Right atrium auricular region (tissue), 2 donors: ENCODE data around the gene GMEB2. TPM values are rescaled to one million over a fixed set of nuclear protein-coding genes. Genes with fewer than 3 reads are reported as not detected.

Experiments used
- DNase-seq: peaks from one replicate; pipeline ENCODE4 v3.0.0-alpha.2; 2019; ENCODE audit warnings: low spot score
- H3K27ac ChIP-seq, 2 donors: fragments of 200-600 bp; sonication (generic); 1 replicate in 1 of 2; 2 replicates in 1 of 2; pipeline ENCODE4 v1.5.1; 2016 to 2019
- H3K27me3 ChIP-seq, 2 donors: fragments of 200-600 bp; sonication (generic); one replicate each; pipeline versions ENCODE4 v1.5.1 to v1.6.0; 2017 to 2019
- H3K36me3 ChIP-seq: fragments of 200-600 bp; sonication (generic); one replicate; pipeline ENCODE4 v1.5.1; 2016
- H3K4me1 ChIP-seq, 2 donors: fragments of 200-600 bp; sonication (generic); one replicate each; pipeline versions ENCODE4 v1.5.1 to v1.6.0; 2017 to 2019
- H3K4me3 ChIP-seq, 2 donors: fragments of 200-600 bp; sonication (generic); 1 replicate in 1 of 2; 2 replicates in 1 of 2; pipeline ENCODE4 v1.5.1; 2017 to 2019; ENCODE audit warnings: mild to moderate bottlenecking in 1 of 2, moderate library complexity in 1 of 2
- H3K9me3 ChIP-seq, 2 donors: fragments of 200-600 bp; sonication (generic); one replicate each; pipeline ENCODE4 v1.5.1; 2019
- total RNA-seq, 2 donors: library from RNA; depleted of rRNA; stranded (reverse); fragments of >200 nt; gene quantifications; one replicate each; pipeline ENCODE4 v1.1.0, GENCODE V29; 2016
- TF ChIP-seq, protein P1 (sequence below), 2 donors: fragments of 200-600 bp; sonication (generic); IDR thresholded peaks; one replicate each; pipeline ENCODE4 v1.5.1; 2019; ENCODE audit warnings: antibody characterized with exemption in 2 of 2

GMEB2 gene
- total RNA-seq, 2 donors from 2014 or later = 5.8 to 9.4 TPM

- Histone ChIP-seq H3K4me3 (no peak overlapping the region), H3K27ac (no peak overlapping the region), H3K36me3 (no peaks in the 10 kb centered on the region), H3K4me1 (no peaks in the 10 kb centered on the region), H3K27me3 (no peaks in the 10 kb centered on the region), H3K9me3 (no peaks in the 10 kb centered on the region)
- no peak for DNase-seq
- TF ChIP-seq, protein P1, sequence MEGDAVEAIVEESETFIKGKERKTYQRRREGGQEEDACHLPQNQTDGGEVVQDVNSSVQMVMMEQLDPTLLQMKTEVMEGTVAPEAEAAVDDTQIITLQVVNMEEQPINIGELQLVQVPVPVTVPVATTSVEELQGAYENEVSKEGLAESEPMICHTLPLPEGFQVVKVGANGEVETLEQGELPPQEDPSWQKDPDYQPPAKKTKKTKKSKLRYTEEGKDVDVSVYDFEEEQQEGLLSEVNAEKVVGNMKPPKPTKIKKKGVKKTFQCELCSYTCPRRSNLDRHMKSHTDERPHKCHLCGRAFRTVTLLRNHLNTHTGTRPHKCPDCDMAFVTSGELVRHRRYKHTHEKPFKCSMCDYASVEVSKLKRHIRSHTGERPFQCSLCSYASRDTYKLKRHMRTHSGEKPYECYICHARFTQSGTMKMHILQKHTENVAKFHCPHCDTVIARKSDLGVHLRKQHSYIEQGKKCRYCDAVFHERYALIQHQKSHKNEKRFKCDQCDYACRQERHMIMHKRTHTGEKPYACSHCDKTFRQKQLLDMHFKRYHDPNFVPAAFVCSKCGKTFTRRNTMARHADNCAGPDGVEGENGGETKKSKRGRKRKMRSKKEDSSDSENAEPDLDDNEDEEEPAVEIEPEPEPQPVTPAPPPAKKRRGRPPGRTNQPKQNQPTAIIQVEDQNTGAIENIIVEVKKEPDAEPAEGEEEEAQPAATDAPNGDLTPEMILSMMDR (IDR thresholded peaks at IDR 0.05) = no peak
Observed at GRCh38 chr20:63544241-63544957, 82.5 kb downstream of the GMEB2 start.

DNA sequence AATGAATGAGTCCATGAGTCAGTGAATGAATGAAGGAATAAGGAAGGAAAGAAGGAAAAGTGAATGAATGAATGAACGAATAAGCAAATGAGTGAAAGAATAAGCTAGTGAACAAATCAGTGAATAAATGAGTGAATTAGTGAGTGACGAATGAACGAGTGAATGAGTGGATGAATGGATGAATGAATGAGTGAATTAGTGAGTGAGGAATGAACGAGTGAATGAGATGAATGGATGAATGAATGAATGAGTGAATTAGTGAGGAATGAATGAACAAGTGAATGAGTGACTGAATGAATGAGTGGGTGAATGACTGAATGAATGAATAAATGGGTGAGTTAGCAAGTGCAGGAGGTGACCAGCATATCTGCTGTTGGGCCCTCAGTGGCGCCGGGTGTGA is 83.2 kb downstream of the GMEB2 start:
- no peak overlapping the region for H3K27ac ChIP-seq
- no peaks in the 10 kb centered on the region for H3K36me3 ChIP-seq
- H3K9me3 ChIP-seq = no peaks in the 10 kb centered on the region
- no peaks in the 10 kb centered on the region for H3K4me1 ChIP-seq
- no peaks in the 10 kb centered on the region for H3K27me3 ChIP-seq
- no peak overlapping the region for H3K4me3 ChIP-seq
- no peak for DNase-seq
- TF ChIP-seq, protein P1 (IDR thresholded peaks at IDR 0.05) = no peak

GRCh38 chr20:63543131-63543530 is 83.8 kb downstream of the GMEB2 start:
- TF ChIP-seq, protein P1 (IDR thresholded peaks at IDR 0.05) = no peak
- Histone ChIP-seq H3K27ac (no peak overlapping the region), H3K36me3 (no peaks in the 10 kb centered on the region), H3K4me3 (no peak overlapping the region), H3K9me3 (no peaks in the 10 kb centered on the region), H3K27me3 (no peaks in the 10 kb centered on the region), H3K4me1 (peaks cover 0 to 6% of the 10 kb centered on the region in 2 donors)
- no peak for DNase-seq

DNA sequence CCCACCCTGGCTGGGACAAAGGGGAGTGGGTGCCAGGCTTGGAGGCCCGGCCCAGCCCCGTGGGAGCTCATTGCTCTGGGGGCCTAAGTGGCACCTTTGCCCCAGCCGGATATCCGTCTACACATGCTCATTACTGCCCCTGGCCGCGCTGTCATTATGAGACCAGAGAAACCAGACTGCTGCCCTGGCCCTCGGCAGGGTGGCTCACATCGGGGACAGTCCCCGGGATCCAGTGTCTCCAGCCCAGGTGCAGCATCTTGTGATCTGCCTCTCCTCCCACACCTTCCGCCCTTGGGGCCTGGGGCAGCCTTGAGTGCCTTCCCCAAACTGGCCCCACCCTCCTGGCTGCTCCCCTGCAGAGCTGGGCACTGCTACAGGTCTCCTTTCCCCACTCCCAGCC is 84.2 kb downstream of the GMEB2 start:
- TF ChIP-seq, protein P1 (IDR thresholded peaks at IDR 0.05) = no peak
- Histone ChIP-seq H3K9me3 (no peaks in the 10 kb centered on the region), H3K36me3 (no peaks in the 10 kb centered on the region), H3K27me3 (no peaks in the 10 kb centered on the region), H3K4me1 (peaks cover 0 to 10% of the 10 kb centered on the region in 2 donors), H3K4me3 (no peak overlapping the region), H3K27ac (no peak overlapping the region)
- no peak for DNase-seq

DNA sequence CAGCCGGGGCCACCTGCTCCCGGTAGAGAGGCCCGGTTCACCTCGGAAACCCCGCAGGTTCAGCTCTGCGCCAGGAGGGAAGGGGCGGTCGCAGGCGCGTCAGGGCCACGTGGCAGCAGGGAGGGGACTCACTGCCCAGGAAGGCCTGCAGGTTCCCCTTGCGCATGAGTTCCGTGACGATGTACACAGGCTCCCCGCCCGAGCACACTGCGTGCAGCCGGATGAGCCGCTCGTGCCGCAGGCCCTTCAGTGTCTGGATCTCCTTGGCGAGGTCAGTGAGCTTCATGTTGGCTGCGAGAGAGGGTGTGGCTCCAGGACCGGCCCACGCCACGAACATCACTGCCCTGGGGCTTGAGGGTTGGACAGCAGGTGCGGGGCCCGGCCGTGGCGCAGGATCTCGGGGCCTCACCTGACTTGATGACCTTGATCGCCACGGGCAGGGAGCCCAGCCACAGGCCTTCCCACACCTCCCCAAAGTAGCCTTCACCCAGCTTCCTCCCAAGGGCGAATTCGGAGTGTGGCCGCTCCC is 84.8 kb downstream of the GMEB2 start:
- H3K9me3 ChIP-seq = no peaks in the 10 kb centered on the region
- no peak for DNase-seq
- H3K27me3 ChIP-seq = no peaks in the 10 kb centered on the region
- H3K4me1 ChIP-seq = peaks cover 0 to 16% of the 10 kb centered on the region in 2 donors
- H3K36me3 ChIP-seq = no peaks in the 10 kb centered on the region
- no peak overlapping the region for H3K4me3 ChIP-seq
- TF ChIP-seq, protein P1 (IDR thresholded peaks at IDR 0.05) = no peak
- no peak overlapping the region for H3K27ac ChIP-seq
